Measurements from ENCODE around the gene CEP350. TPM values are rescaled to one million over a fixed set of nuclear protein-coding genes. Genes with fewer than 3 reads are reported as not detected.
A peak's percentile ranks its signal among the peaks of the same experiment; 100 is the strongest.

CEP350 gene
- total RNA-seq, 1 donor from 2014 or later = 37.8 TPM

DNA sequence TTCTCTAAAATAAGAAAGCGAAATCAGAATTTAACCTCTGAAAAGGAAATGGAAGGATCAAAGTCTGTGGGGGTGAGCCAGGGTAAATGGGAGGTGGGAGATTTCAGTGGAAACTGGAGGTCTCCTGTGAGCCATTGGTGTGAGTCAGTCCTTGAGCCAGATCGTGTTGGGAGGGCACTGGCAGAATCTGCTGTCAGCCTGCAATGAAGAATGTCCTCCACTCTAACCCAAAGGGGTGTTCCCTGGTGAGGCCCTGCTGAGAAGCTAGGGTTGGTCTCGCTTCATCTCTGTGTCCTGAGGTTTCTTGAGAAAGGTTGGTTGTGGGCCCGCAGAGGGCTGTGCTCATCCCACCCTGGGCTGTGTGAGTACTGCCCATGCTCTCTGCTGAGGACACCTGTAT, 202.5 kb downstream of the CEP350 start:
- no peaks in the 10 kb centered on the region for H3K9me3 ChIP-seq
- intact Hi-C loops (cut with DNase I) = loop anchor here (10.0 kb wide), 1 partner anchor 202 kb away; the partner anchor contains the start of gene CEP350
- peak overlapping the region; percentile 21 to 23 for H3K27ac ChIP-seq
- TF ChIP-seq, protein P1, sequence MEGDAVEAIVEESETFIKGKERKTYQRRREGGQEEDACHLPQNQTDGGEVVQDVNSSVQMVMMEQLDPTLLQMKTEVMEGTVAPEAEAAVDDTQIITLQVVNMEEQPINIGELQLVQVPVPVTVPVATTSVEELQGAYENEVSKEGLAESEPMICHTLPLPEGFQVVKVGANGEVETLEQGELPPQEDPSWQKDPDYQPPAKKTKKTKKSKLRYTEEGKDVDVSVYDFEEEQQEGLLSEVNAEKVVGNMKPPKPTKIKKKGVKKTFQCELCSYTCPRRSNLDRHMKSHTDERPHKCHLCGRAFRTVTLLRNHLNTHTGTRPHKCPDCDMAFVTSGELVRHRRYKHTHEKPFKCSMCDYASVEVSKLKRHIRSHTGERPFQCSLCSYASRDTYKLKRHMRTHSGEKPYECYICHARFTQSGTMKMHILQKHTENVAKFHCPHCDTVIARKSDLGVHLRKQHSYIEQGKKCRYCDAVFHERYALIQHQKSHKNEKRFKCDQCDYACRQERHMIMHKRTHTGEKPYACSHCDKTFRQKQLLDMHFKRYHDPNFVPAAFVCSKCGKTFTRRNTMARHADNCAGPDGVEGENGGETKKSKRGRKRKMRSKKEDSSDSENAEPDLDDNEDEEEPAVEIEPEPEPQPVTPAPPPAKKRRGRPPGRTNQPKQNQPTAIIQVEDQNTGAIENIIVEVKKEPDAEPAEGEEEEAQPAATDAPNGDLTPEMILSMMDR (IDR thresholded peaks at IDR 0.05) = no peak
- no peak for DNase-seq (ENCODE audit: low spot score in 2 of 2)
- H3K4me3 ChIP-seq = no peak overlapping the region
- no peaks in the 10 kb centered on the region for H3K27me3 ChIP-seq
- H3K4me1 ChIP-seq = peaks cover 4 to 15% of the 10 kb centered on the region in 2 donors
- H3K36me3 ChIP-seq = no peaks in the 10 kb centered on the region

- intact Hi-C loops (cut with DNase I) = loop anchor here (10.0 kb wide), 1 partner anchor 203 kb away; the partner anchor contains the start of gene CEP350
- no peaks in the 10 kb centered on the region for H3K36me3 ChIP-seq
- no peak for DNase-seq (ENCODE audit: low spot score in 2 of 2)
Observed at GRCh38 chr1:180157576-180158057, 203.0 kb downstream of the CEP350 start.

DNA sequence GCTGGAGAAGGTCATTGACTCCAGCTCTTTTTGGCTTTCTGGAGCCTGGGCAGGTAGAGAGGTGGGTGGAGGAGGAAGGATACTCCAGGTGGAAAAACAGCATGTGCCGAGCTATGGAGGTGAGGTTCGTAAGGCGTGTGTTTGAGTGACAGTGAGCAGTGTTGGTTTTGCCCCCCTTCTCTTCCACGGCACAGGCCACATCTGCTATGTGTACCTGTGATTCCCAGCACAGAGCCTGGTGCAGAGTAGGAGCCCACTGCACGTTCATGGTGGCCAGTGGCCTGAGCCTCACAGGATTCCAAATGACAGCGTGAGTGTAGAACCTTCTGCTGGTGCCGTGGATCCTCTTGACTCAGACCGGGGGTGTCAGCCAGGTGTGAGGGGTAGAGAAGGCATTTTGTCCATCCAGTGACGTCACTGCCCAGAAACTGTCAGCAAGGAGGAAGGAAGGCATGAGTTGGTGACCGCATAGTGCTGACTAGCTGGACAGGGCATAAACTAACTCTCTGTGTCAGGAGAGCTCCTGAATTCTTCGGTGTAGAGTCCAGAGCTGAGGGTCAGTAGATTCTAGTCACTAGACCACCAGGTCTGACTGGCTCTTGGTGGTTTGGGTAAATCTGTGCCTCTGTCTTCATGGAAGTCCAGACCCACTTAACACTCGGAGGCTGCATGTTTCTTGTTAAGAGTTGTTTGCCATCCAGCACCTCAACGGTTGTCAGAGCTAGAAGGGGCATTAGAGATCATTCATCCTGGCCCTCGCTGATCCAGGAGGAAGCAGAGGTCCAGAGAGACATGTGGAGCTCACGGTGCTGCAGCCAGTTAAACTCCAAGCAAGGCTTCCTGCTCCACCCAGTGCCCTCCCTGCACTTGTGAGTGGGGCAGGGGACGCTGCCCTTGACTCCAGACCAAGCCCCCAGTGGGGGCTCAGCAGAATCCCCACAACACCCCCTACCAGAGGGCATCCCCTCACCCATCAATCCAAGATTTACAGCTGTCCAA, 203.8 kb downstream of the CEP350 start:
- Histone ChIP-seq H3K4me1 (peaks cover 4 to 15% of the 10 kb centered on the region in 2 donors), H3K4me3 (no peak overlapping the region), H3K36me3 (no peaks in the 10 kb centered on the region), H3K27ac (no peak overlapping the region), H3K9me3 (no peaks in the 10 kb centered on the region), H3K27me3 (no peaks in the 10 kb centered on the region)
- DNase-seq (ENCODE audit: low spot score in 2 of 2) = no peak
- intact Hi-C loops (cut with DNase I) = loop anchor here (10.0 kb wide), 1 partner anchor 204 kb away; the partner anchor contains the start of gene CEP350
- TF ChIP-seq, protein P1 (IDR thresholded peaks at IDR 0.05) = no peak

More at GRCh38 chr1:180157576-180158057, 203.0 kb downstream of the CEP350 start:
- Histone ChIP-seq H3K4me1 (peaks cover 4 to 15% of the 10 kb centered on the region in 2 donors), H3K9me3 (no peaks in the 10 kb centered on the region), H3K27ac (peak overlapping the region; percentile 21 to 23), H3K27me3 (no peaks in the 10 kb centered on the region), H3K4me3 (no peak overlapping the region)
- TF ChIP-seq, protein P1 (IDR thresholded peaks at IDR 0.05) = no peak

DNA sequence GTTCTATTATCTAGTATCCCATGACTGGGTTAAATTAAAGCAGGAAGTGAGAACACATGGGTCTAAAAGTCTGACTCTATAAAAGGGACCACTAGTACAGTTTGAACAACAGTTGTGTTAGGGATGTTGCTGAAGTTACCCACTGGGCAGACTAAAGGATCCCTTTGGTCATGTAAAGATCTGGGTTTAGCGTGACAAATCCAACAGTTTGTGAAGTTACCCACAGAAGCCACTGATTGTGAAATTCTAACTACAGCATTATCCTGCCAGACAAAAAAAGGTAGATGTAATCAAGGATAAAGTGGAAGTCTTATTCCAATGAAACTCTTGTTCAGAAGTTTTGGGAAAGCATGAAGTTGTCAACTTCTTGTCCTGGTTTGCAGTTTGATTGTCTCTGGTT, 205.7 kb downstream of the CEP350 start:
- H3K36me3 ChIP-seq = no peaks in the 10 kb centered on the region
- H3K27ac ChIP-seq = no peak overlapping the region
- intact Hi-C loops (cut with DNase I) = no loop called here
- TF ChIP-seq, protein P1 (IDR thresholded peaks at IDR 0.05) = no peak
- no peaks in the 10 kb centered on the region for H3K9me3 ChIP-seq
- H3K4me1 ChIP-seq = peaks cover 4 to 15% of the 10 kb centered on the region in 2 donors
- DNase-seq (ENCODE audit: low spot score in 2 of 2) = no peak
- no peaks in the 10 kb centered on the region for H3K27me3 ChIP-seq
- H3K4me3 ChIP-seq = no peak overlapping the region

GRCh38 chr1:180163041-180163440, 208.4 kb downstream of the CEP350 start:
- H3K36me3 ChIP-seq = peaks cover 0 to 3% of the 10 kb centered on the region in 2 donors
- no peak for DNase-seq (ENCODE audit: low spot score in 2 of 2)
- no peaks in the 10 kb centered on the region for H3K9me3 ChIP-seq
- peaks cover 3 to 7% of the 10 kb centered on the region in 2 donors for H3K4me1 ChIP-seq
- intact Hi-C loops (cut with DNase I) = no loop called here
- no peaks in the 10 kb centered on the region for H3K27me3 ChIP-seq
- no peak overlapping the region for H3K27ac ChIP-seq
- TF ChIP-seq, protein P1 (IDR thresholded peaks at IDR 0.05) = no peak
- no peak overlapping the region for H3K4me3 ChIP-seq

Other genes starting within 250 kb of the CEP350 start
- gene FAM163A, start 211.5 kb upstream of the CEP350 start, total RNA-seq = not detected
- 12.2 TPM for gene TOR1AIP2, start 77.0 kb upstream of the CEP350 start, total RNA-seq
- 46.6 TPM for gene TOR1AIP1, start 72.5 kb upstream of the CEP350 start, total RNA-seq
- gene QSOX1, start 200.1 kb downstream of the CEP350 start, total RNA-seq = 200 TPM